Memory B cell (primary cell): ENCODE results near the gene SASH1.

Source experiments
- ATAC-seq: fragments of 150-1000 bp; cut with Tn5 transposase; 2 replicates; pipeline ENCODE4 v1.10.0; 2021; ENCODE audit warnings: low read depth, mild to moderate bottlenecking, moderate library complexity
- DNase-seq, 2 donors: peaks; one replicate each; pipeline ENCODE4 v3.0.0; 2022; ENCODE audit warnings: low spot score in 2 of 2
- H3K27ac Mint-ChIP-seq: one replicate; pipeline ENCODE4 v1.8.0; 2022; ENCODE audit warnings: mild to moderate bottlenecking, moderate library complexity, mixed read lengths
- H3K27me3 Mint-ChIP-seq: one replicate; pipeline ENCODE4 v1.8.0; 2022; ENCODE audit warnings: mixed read lengths
- H3K36me3 Mint-ChIP-seq: one replicate; pipeline ENCODE4 v1.8.0; 2022; ENCODE audit warnings: mild to moderate bottlenecking, mixed read lengths
- H3K4me1 Mint-ChIP-seq: one replicate; pipeline ENCODE4 v1.8.0; 2022; ENCODE audit warnings: mixed read lengths
- H3K4me3 Mint-ChIP-seq: one replicate; pipeline ENCODE4 v1.8.0; 2022; ENCODE audit warnings: mild to moderate bottlenecking, moderate library complexity, mixed read lengths
- H3K9me3 Mint-ChIP-seq: one replicate; pipeline ENCODE4 v1.8.0; 2022; ENCODE audit warnings: mixed read lengths

SASH1 gene

GRCh38 chr6:148526145-148526544 is 183.5 kb downstream of the SASH1 start:
- no peak for ATAC-seq
- no peak for DNase-seq
- Mint-ChIP-seq H3K4me3 (no peak overlapping the region), H3K9me3 (no peaks in the 10 kb centered on the region), H3K27me3 (peaks cover 1% of the 10 kb centered on the region), H3K36me3 (no peaks in the 10 kb centered on the region), H3K27ac (no peak overlapping the region), H3K4me1 (peaks cover 10% of the 10 kb centered on the region)

- no peak overlapping the region for H3K27ac Mint-ChIP-seq
- ATAC-seq: no peak
- no peaks in the 10 kb centered on the region for H3K36me3 Mint-ChIP-seq
- H3K9me3 Mint-ChIP-seq: no peaks in the 10 kb centered on the region
- peaks cover 2% of the 10 kb centered on the region for H3K4me1 Mint-ChIP-seq
- H3K27me3 Mint-ChIP-seq: peaks cover 1% of the 10 kb centered on the region
- no peak for DNase-seq
- H3K4me3 Mint-ChIP-seq: no peak overlapping the region
These were observed 185.7 kb downstream of the SASH1 start for GRCh38 chr6:148528292-148528691.

GRCh38 chr6:148529010-148529409 is 186.4 kb downstream of the SASH1 start:
- peaks cover 1% of the 10 kb centered on the region for H3K27me3 Mint-ChIP-seq
- no peak overlapping the region for H3K27ac Mint-ChIP-seq
- H3K9me3 Mint-ChIP-seq: no peaks in the 10 kb centered on the region

GRCh38 chr6:148530394-148530953 is 187.8 kb downstream of the SASH1 start:
- DNase-seq: no peak

More at GRCh38 chr6:148529010-148529409, 186.4 kb downstream of the SASH1 start:
- no peak overlapping the region for H3K4me3 Mint-ChIP-seq
- H3K36me3 Mint-ChIP-seq: no peaks in the 10 kb centered on the region
- DNase-seq (no peak), ATAC-seq (no peak)
- H3K4me1 Mint-ChIP-seq: peaks cover 2% of the 10 kb centered on the region

GRCh38 chr6:148530976-148531375 is 188.3 kb downstream of the SASH1 start:
- ATAC-seq (no peak), DNase-seq (no peak)
- H3K9me3 Mint-ChIP-seq: no peaks in the 10 kb centered on the region
- H3K27me3 Mint-ChIP-seq: peaks cover 1% of the 10 kb centered on the region
- no peaks in the 10 kb centered on the region for H3K36me3 Mint-ChIP-seq
- no peak overlapping the region for H3K4me3 Mint-ChIP-seq
- H3K4me1 Mint-ChIP-seq: peaks cover 2% of the 10 kb centered on the region
- H3K27ac Mint-ChIP-seq: no peak overlapping the region

More at GRCh38 chr6:148530394-148530953, 187.8 kb downstream of the SASH1 start:
- peak; percentile 41 for ATAC-seq
- H3K27me3 Mint-ChIP-seq: peaks cover 1% of the 10 kb centered on the region
- H3K36me3 Mint-ChIP-seq: no peaks in the 10 kb centered on the region
- no peaks in the 10 kb centered on the region for H3K9me3 Mint-ChIP-seq
- H3K4me1 Mint-ChIP-seq: peaks cover 2% of the 10 kb centered on the region
- no peak overlapping the region for H3K4me3 Mint-ChIP-seq
- no peak overlapping the region for H3K27ac Mint-ChIP-seq

- ATAC-seq (no peak), DNase-seq (no peak)
- no peaks in the 10 kb centered on the region for H3K36me3 Mint-ChIP-seq
- H3K4me3 Mint-ChIP-seq: no peak overlapping the region
- no peak overlapping the region for H3K27ac Mint-ChIP-seq
- peaks cover 1% of the 10 kb centered on the region for H3K27me3 Mint-ChIP-seq
- peaks cover 2% of the 10 kb centered on the region for H3K4me1 Mint-ChIP-seq
- no peaks in the 10 kb centered on the region for H3K9me3 Mint-ChIP-seq
These were observed 190.1 kb downstream of the SASH1 start for GRCh38 chr6:148532698-148533097.

- Mint-ChIP-seq H3K4me3 (no peak overlapping the region), H3K9me3 (no peaks in the 10 kb centered on the region), H3K27me3 (peaks cover 1% of the 10 kb centered on the region), H3K27ac (no peak overlapping the region), H3K36me3 (no peaks in the 10 kb centered on the region), H3K4me1 (peaks cover 2% of the 10 kb centered on the region)
- DNase-seq (no peak), ATAC-seq (no peak)
These were observed 190.9 kb downstream of the SASH1 start for GRCh38 chr6:148533309-148534107.

- Mint-ChIP-seq H3K27me3 (no peaks in the 10 kb centered on the region), H3K4me1 (peaks cover 5% of the 10 kb centered on the region), H3K36me3 (no peaks in the 10 kb centered on the region), H3K9me3 (no peaks in the 10 kb centered on the region), H3K4me3 (no peak overlapping the region), H3K27ac (no peak overlapping the region)
- no peak for DNase-seq
- ATAC-seq: no peak
These were observed 192.2 kb downstream of the SASH1 start for GRCh38 chr6:148534871-148535270.

GRCh38 chr6:148535381-148535780 is 192.7 kb downstream of the SASH1 start:
- Mint-ChIP-seq H3K9me3 (no peaks in the 10 kb centered on the region), H3K36me3 (no peaks in the 10 kb centered on the region), H3K27me3 (peaks cover 2% of the 10 kb centered on the region), H3K4me1 (peaks cover 3% of the 10 kb centered on the region), H3K27ac (no peak overlapping the region), H3K4me3 (no peak overlapping the region)
- no peak for DNase-seq
- ATAC-seq: no peak

- Mint-ChIP-seq H3K36me3 (no peaks in the 10 kb centered on the region), H3K27me3 (peaks cover 2% of the 10 kb centered on the region), H3K9me3 (no peaks in the 10 kb centered on the region), H3K27ac (no peak overlapping the region), H3K4me3 (no peak overlapping the region), H3K4me1 (peaks cover 2% of the 10 kb centered on the region)
- no peak for DNase-seq
- no peak for ATAC-seq
These were observed 193.3 kb downstream of the SASH1 start for GRCh38 chr6:148535976-148536375.

GRCh38 chr6:148538261-148539190 is 195.9 kb downstream of the SASH1 start:
- Mint-ChIP-seq H3K27me3 (peaks cover 2% of the 10 kb centered on the region), H3K36me3 (no peaks in the 10 kb centered on the region), H3K4me3 (peak overlapping the region; percentile 49), H3K9me3 (no peaks in the 10 kb centered on the region), H3K4me1 (peaks cover 2% of the 10 kb centered on the region), H3K27ac (no peak overlapping the region)
- DNase-seq (no peak), ATAC-seq (no peak)

- DNase-seq: no peak
These were observed 200.9 kb downstream of the SASH1 start for GRCh38 chr6:148543540-148543939.

GRCh38 chr6:148544421-148544820 is 201.8 kb downstream of the SASH1 start:
- Mint-ChIP-seq H3K36me3 (no peaks in the 10 kb centered on the region), H3K27ac (no peak overlapping the region), H3K4me3 (no peak overlapping the region), H3K9me3 (no peaks in the 10 kb centered on the region), H3K27me3 (peaks cover 2% of the 10 kb centered on the region), H3K4me1 (no peaks in the 10 kb centered on the region)
- DNase-seq (no peak), ATAC-seq (no peak)

More at GRCh38 chr6:148543540-148543939, 200.9 kb downstream of the SASH1 start:
- no peaks in the 10 kb centered on the region for H3K36me3 Mint-ChIP-seq
- H3K4me1 Mint-ChIP-seq: peaks cover 2% of the 10 kb centered on the region
- ATAC-seq: no peak
- H3K9me3 Mint-ChIP-seq: no peaks in the 10 kb centered on the region
- H3K4me3 Mint-ChIP-seq: no peak overlapping the region
- H3K27ac Mint-ChIP-seq: no peak overlapping the region
- peaks cover 2% of the 10 kb centered on the region for H3K27me3 Mint-ChIP-seq

GRCh38 chr6:148545901-148546300 is 203.3 kb downstream of the SASH1 start:
- Mint-ChIP-seq H3K27ac (no peak overlapping the region), H3K4me3 (no peak overlapping the region), H3K27me3 (no peaks in the 10 kb centered on the region), H3K9me3 (no peaks in the 10 kb centered on the region), H3K36me3 (no peaks in the 10 kb centered on the region), H3K4me1 (no peaks in the 10 kb centered on the region)
- ATAC-seq (no peak), DNase-seq (no peak)
